Activated CD4-positive, alpha-beta T cell treated with anti-CD3 and anti-CD28 coated beads for 36 hours (primary cell): ENCODE results near the gene ZC3HAV1L. TPM values are rescaled to one million over a fixed set of nuclear protein-coding genes. Genes with fewer than 3 reads are reported as not detected.
A peak's percentile ranks its signal among the peaks of the same experiment; 100 is the strongest.

Source experiments
- ATAC-seq: fragments of 200-7000 bp; cut with Tn5 transposase; one replicate; pipeline ENCODE4 v1.10.0; 2021; ENCODE audit warnings: mild to moderate bottlenecking, moderate library complexity
- CTCF ChIA-PET: fragments of 350-600 bp; sonication (Branson Sonifier 250); formaldehyde crosslinking; loops from one replicate; lab custom pipeline; 2021; ENCODE audit warnings: antibody characterized with exemption; lab: Charles Lee
- POLR2A ChIA-PET: fragments of 350-600 bp; sonication (Branson Sonifier 250); formaldehyde crosslinking; loops from one replicate; lab custom pipeline; 2021; ENCODE audit warnings: antibody characterized with exemption, inconsistent platforms; lab: Charles Lee
- DNase-seq: peaks from one replicate; pipeline ENCODE4 v3.0.0-alpha.2; 2020
- H3K27ac Mint-ChIP-seq: one replicate; pipeline ENCODE4 v1.8.0; 2021; ENCODE audit warnings: mixed read lengths
- H3K27me3 Mint-ChIP-seq: one replicate; pipeline ENCODE4 v1.8.0; 2021; ENCODE audit warnings: mixed read lengths
- H3K36me3 Mint-ChIP-seq: one replicate; pipeline ENCODE4 v1.8.0; 2021; ENCODE audit warnings: low read depth, mixed read lengths
- H3K4me1 Mint-ChIP-seq: one replicate; pipeline ENCODE4 v1.8.0; 2021; ENCODE audit warnings: mixed read lengths
- H3K4me3 Mint-ChIP-seq: one replicate; pipeline ENCODE4 v1.8.0; 2021; ENCODE audit warnings: mild to moderate bottlenecking, moderate library complexity, mixed read lengths
- H3K9me3 Mint-ChIP-seq: one replicate; pipeline ENCODE4 v1.8.0; 2021; ENCODE audit warnings: low read depth, mixed read lengths
- intact Hi-C, 2 experiments: fragments of 100-400 bp; cut with DNase I in 1 of 2; cut with micrococcal nuclease in 1 of 2; formaldehyde crosslinking; loops; one replicate each; pipeline versions ENCODE4 v1.14.2 to v1.15.1; 2022 to 2024; cut with DNase I, micrococcal nuclease
- total RNA-seq, 2 experiments: library from RNA; stranded (reverse); gene quantifications; one replicate each; pipeline ENCODE4 v1.2.3, GENCODE V29; 2021

Gene ZC3HAV1L
- total RNA-seq, 2 experiments from 2014 or later, result 19.8 to 23.2 TPM

DNA sequence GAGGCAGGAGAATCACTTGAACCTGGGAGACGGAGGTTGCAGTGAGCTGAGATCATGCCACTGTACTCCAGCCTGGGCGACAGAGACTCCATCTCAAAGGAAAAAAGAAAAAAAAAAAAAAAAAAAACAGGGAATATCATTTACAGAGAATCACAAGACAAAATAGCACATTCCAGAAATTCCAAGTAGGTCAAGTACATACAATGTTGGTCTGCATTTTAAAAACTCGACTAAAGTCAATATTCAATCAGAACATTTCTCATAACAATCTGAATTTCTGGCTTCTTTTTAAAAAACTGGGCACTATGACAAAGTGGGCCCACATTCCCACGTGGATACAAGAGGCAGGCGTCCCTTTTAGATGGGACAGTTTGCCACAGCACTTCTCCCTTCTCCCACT, 12.8 kb downstream of the ZC3HAV1L start:
- DNase-seq (no peak), ATAC-seq (no peak)
- H3K36me3 Mint-ChIP-seq, result peaks cover 27% of the 10 kb centered on the region

DNA sequence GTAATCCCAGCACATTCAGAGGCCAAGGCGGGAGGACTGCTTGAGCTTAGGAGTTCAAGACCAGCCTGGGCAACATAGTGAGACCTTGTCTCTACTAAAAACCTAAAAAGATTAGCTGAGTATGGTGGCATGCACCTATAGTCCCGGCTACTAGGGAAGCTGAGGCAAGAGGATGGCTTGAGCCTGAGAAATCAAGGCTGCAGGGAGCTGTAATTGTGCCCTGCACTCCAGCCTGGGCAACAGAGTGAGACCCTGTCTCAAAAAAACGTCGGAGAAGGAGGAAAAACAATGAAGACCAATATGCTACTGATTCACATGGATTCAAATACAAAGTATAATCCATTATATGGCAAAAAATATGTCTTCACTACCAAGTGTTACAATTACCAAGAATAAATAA, 13.6 kb downstream of the ZC3HAV1L start:
- Mint-ChIP-seq H3K9me3 (no peaks in the 10 kb centered on the region), H3K27ac (no peak overlapping the region), H3K4me1 (peaks cover 2% of the 10 kb centered on the region), H3K27me3 (no peaks in the 10 kb centered on the region), H3K36me3 (peaks cover 22% of the 10 kb centered on the region), H3K4me3 (no peak overlapping the region)
- CTCF ChIA-PET, result interaction anchor here (0.6 to 1.9 kb wide), 3 partner anchors 11 to 53 kb away, joined by 3 to 5 read pairs (median 4); no protein-coding TSS in a partner anchor
- intact Hi-C loops, result no loop called here
- POLR2A ChIA-PET, result interaction anchor here (0.6 to 0.7 kb wide), 2 partner anchors 8 to 163 kb away, joined by 3 to 5 read pairs; no protein-coding TSS in a partner anchor
- ATAC-seq (no peak), DNase-seq (no peak)

More for the DNA sequence above, 12.8 kb downstream of the ZC3HAV1L start:
- no peaks in the 10 kb centered on the region for H3K9me3 Mint-ChIP-seq
- intact Hi-C loops, result no loop called here
- no peak overlapping the region for H3K4me3 Mint-ChIP-seq
- H3K27me3 Mint-ChIP-seq, result no peaks in the 10 kb centered on the region
- H3K4me1 Mint-ChIP-seq, result no peaks in the 10 kb centered on the region
- no peak overlapping the region for H3K27ac Mint-ChIP-seq
- POLR2A ChIA-PET, result no interaction called here
- CTCF ChIA-PET, result interaction anchor here (1.0 to 2.1 kb wide), 2 partner anchors 53 to 137 kb away, joined by 3 to 6 read pairs; no protein-coding TSS in a partner anchor

DNA sequence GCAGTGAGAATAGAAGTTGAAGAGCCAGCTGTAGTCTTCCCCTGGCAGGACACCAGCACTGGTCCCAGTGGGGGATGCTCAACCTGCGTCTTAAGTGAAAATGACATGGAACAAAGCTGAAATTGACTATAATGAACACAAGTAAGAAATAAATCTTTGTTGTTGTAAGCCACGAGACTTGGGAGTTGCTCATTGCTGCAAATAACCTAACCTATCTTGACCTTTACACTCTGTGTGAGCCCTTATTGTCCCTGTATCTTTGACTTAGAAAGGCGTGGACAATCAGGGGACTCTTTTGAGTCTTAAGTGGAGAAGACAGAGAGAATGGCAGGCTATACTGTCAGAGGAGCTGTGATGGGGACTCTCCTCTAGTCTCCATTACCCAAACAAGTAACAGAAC, 16.9 kb downstream of the ZC3HAV1L start:
- Mint-ChIP-seq H3K4me1 (peaks cover 6% of the 10 kb centered on the region), H3K27ac (no peak overlapping the region), H3K27me3 (peaks cover 2% of the 10 kb centered on the region), H3K4me3 (no peak overlapping the region), H3K36me3 (peaks cover 9% of the 10 kb centered on the region), H3K9me3 (no peaks in the 10 kb centered on the region)
- CTCF ChIA-PET, result interaction anchor here (0.7 to 4.5 kb wide), 10 partner anchors 9 to 108 kb away, joined by 3 to 41 read pairs (median 4); no protein-coding TSS in a partner anchor
- no peak for ATAC-seq
- POLR2A ChIA-PET, result no interaction called here
- intact Hi-C loops, result loop anchor here in 1 of 2 experiments (5.0 kb wide), 1 partner anchor 213 kb away; the partner anchor contains the start of gene UBN2
- DNase-seq, result no peak

DNA sequence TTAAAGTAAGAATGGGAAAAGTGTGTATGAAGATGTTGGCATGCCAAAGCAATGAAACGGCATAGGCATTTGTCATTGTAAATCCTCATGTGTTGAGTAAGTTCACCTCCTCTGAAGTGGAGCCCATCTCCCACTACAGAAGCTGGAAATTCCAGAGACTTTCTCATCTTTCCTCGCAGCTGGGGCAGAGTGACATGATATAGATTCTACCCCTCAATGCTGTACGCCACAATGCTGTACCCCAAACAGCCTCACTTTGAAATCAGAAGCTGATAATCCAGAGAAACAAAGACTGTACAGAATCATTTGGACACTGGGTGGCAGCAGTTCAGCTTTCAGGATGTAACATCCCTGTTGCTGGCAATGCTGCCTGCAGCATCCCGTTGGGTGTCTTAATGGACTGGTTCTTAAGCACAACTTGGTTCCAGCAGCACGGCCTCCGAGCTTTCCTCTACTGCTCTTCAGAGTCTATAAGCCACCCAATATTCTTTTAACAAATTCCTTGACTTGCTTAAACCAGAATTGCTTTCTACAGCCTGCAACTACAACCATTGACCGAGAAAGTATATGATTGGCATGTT, 18.8 kb downstream of the ZC3HAV1L start:
- ChIA-PET CTCF (interaction anchor here (0.7 to 4.5 kb wide), 17 partner anchors 8 to 165 kb away, joined by 3 to 41 read pairs (median 3); no protein-coding TSS in a partner anchor), POLR2A (interaction anchor here (1.1 kb wide), 1 partner anchor 9 kb away, joined by 3 read pairs; no protein-coding TSS in a partner anchor)
- intact Hi-C loops, result loop anchor here (1.0 to 5.0 kb wide), 3 partner anchors 58 to 215 kb away; partner anchors contain the start of gene UBN2 (in 1 of the 2)
- no peaks in the 10 kb centered on the region for H3K36me3 Mint-ChIP-seq
- peaks cover 4% of the 10 kb centered on the region for H3K27me3 Mint-ChIP-seq
- H3K27ac Mint-ChIP-seq, result no peak overlapping the region
- ATAC-seq, result peak; percentile 98
- no peaks in the 10 kb centered on the region for H3K9me3 Mint-ChIP-seq
- peak; percentile 78 for DNase-seq
- H3K4me1 Mint-ChIP-seq, result peaks cover 6% of the 10 kb centered on the region
- no peak overlapping the region for H3K4me3 Mint-ChIP-seq

DNA sequence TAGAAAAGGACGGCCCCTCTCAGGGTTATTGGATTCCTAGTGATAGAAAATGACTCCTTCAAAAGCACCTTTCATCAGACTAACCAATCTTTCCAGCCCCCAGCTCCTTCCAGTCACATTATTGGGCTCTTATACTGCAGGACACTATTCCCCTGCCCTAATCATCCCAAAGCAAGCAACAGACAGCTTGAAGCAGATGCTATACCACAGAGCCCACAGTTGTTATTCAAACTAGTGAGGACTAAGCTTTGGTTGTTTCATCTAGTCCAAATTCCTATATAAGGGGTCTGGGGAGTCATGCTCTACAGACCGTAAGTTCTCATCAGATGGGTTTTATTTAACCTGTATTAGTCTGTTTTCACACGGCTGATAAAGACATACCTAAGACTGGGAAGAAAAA, 24.5 kb downstream of the ZC3HAV1L start:
- CTCF ChIA-PET, result interaction anchor here (1.5 kb wide), 1 partner anchor 14 kb away, joined by 3 read pairs; no protein-coding TSS in a partner anchor
- no peak overlapping the region for H3K4me3 Mint-ChIP-seq
- no peaks in the 10 kb centered on the region for H3K36me3 Mint-ChIP-seq
- POLR2A ChIA-PET, result interaction anchor here (0.7 kb wide), 1 partner anchor 1105 kb away, joined by 10 read pairs; no protein-coding TSS in a partner anchor
- intact Hi-C loops, result no loop called here
- DNase-seq (no peak), ATAC-seq (no peak)
- H3K9me3 Mint-ChIP-seq, result no peaks in the 10 kb centered on the region
- H3K4me1 Mint-ChIP-seq, result no peaks in the 10 kb centered on the region
- H3K27ac Mint-ChIP-seq, result no peak overlapping the region
- H3K27me3 Mint-ChIP-seq, result peaks cover 4% of the 10 kb centered on the region

DNA sequence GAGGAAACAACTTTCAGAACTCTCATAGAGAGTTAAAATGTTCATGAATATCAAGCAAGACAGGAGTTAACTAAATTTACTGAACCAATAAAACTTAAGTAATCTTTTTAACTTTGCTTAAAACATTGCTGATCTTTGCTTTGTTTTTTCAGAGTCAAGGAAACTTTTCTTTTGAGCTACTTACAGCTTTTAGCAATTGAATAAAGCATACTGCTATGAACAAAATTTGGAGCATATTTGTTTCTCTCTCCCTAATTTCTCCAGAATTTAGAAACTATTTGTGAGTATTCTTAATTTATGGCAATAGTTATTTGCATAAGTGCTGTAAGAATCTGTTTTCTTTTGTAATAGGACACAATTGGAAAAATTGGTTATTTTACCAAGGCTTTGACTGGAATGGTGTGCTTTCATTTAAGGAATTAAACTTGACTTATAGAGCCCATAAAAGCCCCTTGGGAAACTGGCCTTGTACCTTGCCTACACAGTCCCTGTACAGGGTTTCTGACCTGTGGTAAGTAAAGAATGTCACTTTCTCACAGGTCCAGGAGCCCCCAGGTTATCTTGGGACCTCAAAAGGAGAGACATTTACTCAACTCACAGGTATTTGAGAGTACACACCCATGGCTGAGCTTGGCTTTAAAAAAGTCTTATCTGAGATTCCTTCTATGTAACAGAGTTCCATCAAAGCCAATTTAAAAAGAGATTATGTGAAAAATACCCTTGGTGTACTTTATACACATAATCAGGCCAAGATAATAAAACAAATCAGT, 31.3 kb downstream of the ZC3HAV1L start:
- peaks cover 3% of the 10 kb centered on the region for H3K4me1 Mint-ChIP-seq
- intact Hi-C loops, result no loop called here
- DNase-seq, result no peak
- no peaks in the 10 kb centered on the region for H3K36me3 Mint-ChIP-seq
- POLR2A ChIA-PET, result no interaction called here
- H3K9me3 Mint-ChIP-seq, result peaks cover 7% of the 10 kb centered on the region
- H3K4me3 Mint-ChIP-seq, result no peak overlapping the region
- no peak for ATAC-seq
- H3K27ac Mint-ChIP-seq, result no peak overlapping the region
- no peaks in the 10 kb centered on the region for H3K27me3 Mint-ChIP-seq
- CTCF ChIA-PET, result no interaction called here

DNA sequence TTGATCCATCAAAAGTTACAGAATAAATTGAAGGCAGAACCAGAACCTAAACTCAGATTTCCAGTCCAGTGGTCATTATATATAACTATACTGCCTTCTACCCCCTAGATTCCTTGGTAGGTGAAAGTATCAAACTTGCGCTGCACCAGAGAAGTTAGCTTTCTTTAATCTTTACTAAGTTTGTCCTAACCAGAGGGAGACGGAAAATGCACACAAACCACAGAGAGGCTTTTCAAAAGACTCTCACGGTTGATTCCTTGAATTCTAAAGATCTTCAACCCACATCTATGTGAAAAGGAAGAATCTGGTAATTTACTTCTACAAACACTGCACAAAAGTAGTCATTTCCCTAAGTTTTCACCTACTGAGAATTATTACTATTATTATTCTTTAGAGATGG, 36.4 kb downstream of the ZC3HAV1L start:
- intact Hi-C loops, result no loop called here
- POLR2A ChIA-PET, result no interaction called here
- Mint-ChIP-seq H3K9me3 (peaks cover 2% of the 10 kb centered on the region), H3K4me1 (peaks cover 7% of the 10 kb centered on the region), H3K36me3 (no peaks in the 10 kb centered on the region), H3K4me3 (no peak overlapping the region), H3K27ac (no peak overlapping the region), H3K27me3 (peaks cover 2% of the 10 kb centered on the region)
- DNase-seq, result no peak
- CTCF ChIA-PET, result interaction anchor here (0.6 kb wide), 1 partner anchor 395 kb away, joined by 4 read pairs; no protein-coding TSS in a partner anchor
- ATAC-seq, result no peak

DNA sequence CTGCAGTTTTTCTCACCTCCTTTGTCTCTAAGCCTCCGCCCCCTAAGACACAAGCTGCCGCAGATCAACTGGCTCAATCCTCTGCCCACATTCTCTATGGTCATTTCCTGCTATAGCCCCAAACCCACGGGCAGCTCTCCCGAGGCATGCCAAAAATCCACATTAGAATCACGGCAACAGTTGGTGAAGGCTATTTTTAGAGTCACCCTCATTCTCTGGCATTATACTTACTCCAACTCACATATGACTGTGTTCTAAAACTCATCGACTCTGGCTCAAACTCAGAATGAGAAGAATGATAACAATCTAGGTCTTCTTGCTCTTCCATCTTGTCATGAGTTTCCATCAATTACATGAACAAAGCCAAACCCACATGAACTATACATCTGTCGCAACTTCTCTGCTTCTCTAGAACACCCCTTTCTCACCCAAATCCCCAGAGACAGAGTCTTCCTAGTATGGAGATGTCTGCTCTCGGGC, 43.8 kb downstream of the ZC3HAV1L start:
- CTCF ChIA-PET, result no interaction called here
- intact Hi-C loops, result no loop called here
- ATAC-seq, result peak; percentile 33

DNA sequence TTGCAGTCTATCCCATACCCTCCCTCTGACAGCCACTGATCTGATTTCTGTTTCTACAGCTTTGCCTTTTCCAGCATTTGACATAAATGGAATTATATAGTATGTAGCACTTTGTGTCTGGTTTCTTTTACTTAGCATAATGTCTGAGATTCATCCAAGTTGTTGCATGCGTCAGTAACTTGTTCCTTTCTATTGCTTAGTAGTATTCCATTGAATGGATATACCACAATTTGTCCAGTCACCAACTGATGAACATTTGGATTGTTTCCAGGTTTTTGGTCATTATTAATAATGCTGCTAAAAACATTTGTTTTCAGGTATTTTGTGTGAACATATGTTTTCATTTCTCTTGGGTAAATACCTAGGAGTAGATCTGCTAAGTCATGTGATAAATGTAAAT, 48.2 kb downstream of the ZC3HAV1L start:
- DNase-seq (no peak), ATAC-seq (no peak)
- H3K4me1 Mint-ChIP-seq, result no peaks in the 10 kb centered on the region
- CTCF ChIA-PET, result interaction anchor here (0.6 to 1.2 kb wide), 3 partner anchors 79 to 111 kb away, joined by 3 to 4 read pairs (median 3); no protein-coding TSS in a partner anchor
- H3K36me3 Mint-ChIP-seq, result no peaks in the 10 kb centered on the region
- POLR2A ChIA-PET, result no interaction called here
- H3K27me3 Mint-ChIP-seq, result peaks cover 14% of the 10 kb centered on the region
- no peak overlapping the region for H3K4me3 Mint-ChIP-seq
- intact Hi-C loops, result no loop called here
- peaks cover 3% of the 10 kb centered on the region for H3K9me3 Mint-ChIP-seq
- no peak overlapping the region for H3K27ac Mint-ChIP-seq

More for the DNA sequence above, 43.8 kb downstream of the ZC3HAV1L start:
- POLR2A ChIA-PET, result no interaction called here
- Mint-ChIP-seq H3K36me3 (no peaks in the 10 kb centered on the region), H3K4me1 (no peaks in the 10 kb centered on the region), H3K4me3 (no peak overlapping the region), H3K9me3 (peaks cover 3% of the 10 kb centered on the region), H3K27me3 (peaks cover 13% of the 10 kb centered on the region), H3K27ac (no peak overlapping the region)
- DNase-seq, result no peak

DNA sequence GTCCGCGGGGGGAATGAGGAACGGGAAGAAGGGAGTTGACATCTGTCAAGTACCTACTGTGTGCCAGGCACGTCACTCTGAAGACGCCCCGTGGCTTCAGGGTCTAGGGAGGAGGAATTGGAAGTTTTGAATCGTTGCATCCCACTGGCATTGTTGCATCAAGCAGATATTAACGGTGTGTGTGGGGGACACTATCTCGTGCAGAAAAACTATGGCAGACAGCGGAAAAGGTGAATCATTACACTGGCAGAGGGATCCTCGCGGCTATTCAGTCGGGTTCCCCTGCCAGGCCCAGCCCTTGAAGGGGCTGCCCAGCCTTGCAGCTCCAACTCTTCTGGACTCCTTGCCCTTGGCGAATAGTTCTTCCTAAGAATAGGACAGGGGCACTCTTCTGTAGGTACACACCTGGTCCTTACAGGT, 53.6 kb downstream of the ZC3HAV1L start:
- Mint-ChIP-seq H3K4me3 (peak overlapping the region; percentile 53), H3K4me1 (peaks cover 13% of the 10 kb centered on the region), H3K36me3 (no peaks in the 10 kb centered on the region), H3K9me3 (no peaks in the 10 kb centered on the region), H3K27ac (peak overlapping the region; percentile 12), H3K27me3 (peaks cover 40% of the 10 kb centered on the region)
- ChIA-PET POLR2A (no interaction called here), CTCF (interaction anchor here (0.6 to 4.6 kb wide), 3 partner anchors 35 to 96 kb away, joined by 3 to 28 read pairs (median 3); no protein-coding TSS in a partner anchor)
- ATAC-seq (no peak), DNase-seq (no peak)
- intact Hi-C loops, result loop anchor here in 1 of 2 experiments (5.0 kb wide), 1 partner anchor 95 kb away; no protein-coding TSS in a partner anchor
